ENCODE measurements around the gene CDH4.

CDH4 gene

DNA sequence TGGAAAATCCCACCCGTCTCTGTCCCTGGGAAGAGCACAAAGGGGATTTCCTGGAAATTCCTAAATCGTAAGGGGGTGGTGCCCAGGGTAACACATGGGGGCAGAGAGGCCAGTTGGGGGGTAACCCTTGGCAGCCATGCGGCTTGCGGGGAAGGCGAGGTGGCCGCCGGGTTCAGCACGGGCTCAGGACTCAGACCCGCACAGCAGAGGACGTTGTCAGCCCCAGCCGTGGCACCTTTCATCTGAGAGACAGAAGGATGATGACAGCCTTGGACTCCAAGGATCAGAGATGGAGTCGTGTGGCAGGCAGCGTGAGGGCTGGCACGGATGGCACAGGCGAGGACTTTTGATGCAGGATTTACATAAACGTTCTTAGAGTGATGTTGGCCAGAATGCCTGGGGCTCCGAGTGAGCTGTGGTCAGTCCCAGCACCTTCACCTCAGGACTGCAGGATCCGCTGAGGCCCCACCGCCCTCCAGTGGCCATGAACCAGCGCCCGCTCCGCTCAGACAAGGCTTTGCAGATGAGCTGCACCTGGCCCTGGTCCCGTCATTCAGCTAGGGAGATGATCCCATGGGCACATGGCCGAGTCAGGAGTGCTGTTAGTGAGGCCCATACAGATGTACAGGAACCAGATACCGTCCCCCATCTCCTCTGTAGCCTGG, 623.3 kb downstream of the CDH4 start:
- POLR2A ChIA-PET, result no interaction called here
- CTCF ChIA-PET, result no interaction called here
- TF ChIP-seq, protein P1, sequence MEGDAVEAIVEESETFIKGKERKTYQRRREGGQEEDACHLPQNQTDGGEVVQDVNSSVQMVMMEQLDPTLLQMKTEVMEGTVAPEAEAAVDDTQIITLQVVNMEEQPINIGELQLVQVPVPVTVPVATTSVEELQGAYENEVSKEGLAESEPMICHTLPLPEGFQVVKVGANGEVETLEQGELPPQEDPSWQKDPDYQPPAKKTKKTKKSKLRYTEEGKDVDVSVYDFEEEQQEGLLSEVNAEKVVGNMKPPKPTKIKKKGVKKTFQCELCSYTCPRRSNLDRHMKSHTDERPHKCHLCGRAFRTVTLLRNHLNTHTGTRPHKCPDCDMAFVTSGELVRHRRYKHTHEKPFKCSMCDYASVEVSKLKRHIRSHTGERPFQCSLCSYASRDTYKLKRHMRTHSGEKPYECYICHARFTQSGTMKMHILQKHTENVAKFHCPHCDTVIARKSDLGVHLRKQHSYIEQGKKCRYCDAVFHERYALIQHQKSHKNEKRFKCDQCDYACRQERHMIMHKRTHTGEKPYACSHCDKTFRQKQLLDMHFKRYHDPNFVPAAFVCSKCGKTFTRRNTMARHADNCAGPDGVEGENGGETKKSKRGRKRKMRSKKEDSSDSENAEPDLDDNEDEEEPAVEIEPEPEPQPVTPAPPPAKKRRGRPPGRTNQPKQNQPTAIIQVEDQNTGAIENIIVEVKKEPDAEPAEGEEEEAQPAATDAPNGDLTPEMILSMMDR (IDR thresholded peaks at IDR 0.05; ENCODE audit: control extremely low read depth, extremely low read depth, low read depth, missing control alignments), result no peak
- no peak for DNase-seq (ENCODE audit: extremely low spot score)

DNA sequence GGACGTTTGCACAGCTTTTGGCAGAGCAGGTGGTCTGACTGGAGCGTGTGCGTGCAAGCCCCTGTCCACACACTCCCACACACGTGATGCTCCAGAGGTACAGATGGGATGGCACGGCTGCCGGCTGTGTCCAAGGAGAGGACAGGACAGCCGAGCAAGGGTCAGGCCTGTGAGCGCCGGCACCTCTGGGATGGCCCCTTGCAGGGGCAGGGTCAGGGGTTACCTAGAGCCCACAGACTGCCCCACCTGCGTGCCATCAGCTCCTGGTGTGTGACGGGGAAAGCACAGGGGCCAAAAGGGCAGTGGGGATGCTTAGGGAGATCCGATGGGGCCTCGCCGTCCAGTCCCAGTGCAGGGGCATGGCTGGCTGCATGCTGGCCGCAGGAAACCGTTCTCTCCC, 623.9 kb downstream of the CDH4 start:
- no peak for DNase-seq (ENCODE audit: extremely low spot score)
- CTCF ChIA-PET, result no interaction called here
- TF ChIP-seq, protein P1 (IDR thresholded peaks at IDR 0.05; ENCODE audit: control extremely low read depth, extremely low read depth, low read depth, missing control alignments), result no peak
- POLR2A ChIA-PET, result no interaction called here

DNA sequence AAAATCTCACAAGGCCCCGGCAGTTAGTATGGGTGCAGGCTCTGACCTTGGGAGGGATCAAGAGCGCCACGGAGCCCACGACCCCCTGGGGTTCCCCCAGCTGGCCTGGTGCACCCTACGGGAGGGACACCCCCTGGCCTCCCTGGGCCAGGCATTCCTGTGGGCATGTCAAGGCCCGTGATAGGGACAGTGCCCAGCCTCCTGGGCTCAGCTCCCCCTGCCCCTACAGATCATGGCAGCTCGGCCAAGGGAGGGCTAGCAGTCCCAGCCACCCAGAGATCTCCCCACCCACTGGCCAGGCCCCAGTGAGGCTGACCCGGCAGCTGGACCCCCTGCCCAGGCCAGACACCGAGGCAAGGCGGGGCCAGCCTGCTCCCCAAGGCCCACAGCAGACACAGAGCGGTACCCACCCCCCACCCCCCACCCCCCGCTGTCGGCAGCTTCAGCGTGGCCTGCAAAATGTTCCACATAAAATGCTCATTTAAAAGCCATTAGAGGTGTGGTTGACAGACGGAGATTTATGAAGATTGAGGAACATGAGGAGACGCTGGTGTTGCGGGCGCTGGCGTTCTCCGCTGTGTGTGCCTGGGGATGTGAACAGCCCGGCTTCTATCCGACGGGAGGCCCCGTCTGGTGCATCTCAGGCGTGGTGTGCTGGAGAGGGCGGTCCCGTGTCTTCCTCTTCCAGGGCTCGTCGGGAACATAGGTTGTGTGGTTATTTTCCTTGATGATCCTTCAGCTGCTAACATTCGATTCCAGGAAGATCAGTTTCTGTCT, 625.1 kb downstream of the CDH4 start:
- CTCF ChIA-PET, result no interaction called here
- DNase-seq (ENCODE audit: extremely low spot score), result no peak
- POLR2A ChIA-PET, result no interaction called here
- TF ChIP-seq, protein P1 (IDR thresholded peaks at IDR 0.05; ENCODE audit: control extremely low read depth, extremely low read depth, low read depth, missing control alignments), result no peak

DNA sequence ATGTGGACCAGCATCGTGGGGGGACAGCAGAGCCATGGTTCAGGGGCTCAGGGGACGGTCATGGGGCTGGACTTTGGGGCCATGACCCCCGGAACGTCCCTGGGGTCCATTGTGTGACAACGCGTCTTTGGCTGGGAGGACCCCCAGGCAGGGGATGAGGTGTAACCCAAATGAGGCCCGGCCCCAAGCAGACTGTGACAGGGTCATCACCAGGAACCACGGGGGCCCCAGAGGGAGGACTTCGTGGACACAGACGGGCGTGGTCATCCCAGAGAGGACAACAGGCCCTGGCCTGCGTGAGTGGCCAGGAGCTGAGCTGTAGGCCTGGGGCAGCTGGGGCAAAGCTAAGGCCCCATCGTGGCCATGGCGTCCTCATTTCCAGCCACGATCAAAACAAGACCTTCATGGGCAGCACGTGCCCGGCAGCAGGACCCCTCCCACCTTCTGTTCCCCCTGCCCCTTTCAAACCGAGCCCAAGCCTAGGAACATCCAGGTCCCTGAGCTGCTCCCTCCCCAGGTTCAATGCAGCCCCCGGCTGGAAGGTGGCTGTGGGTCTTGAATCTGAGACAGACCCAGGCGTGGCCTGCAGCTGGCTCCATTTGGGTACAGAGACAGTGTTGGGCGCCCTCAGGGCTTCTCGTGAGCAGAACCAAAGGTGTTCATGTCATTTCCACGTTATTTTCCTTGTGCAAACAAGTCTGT, 625.9 kb downstream of the CDH4 start:
- ChIA-PET POLR2A (no interaction called here), CTCF (no interaction called here)
- no peak for DNase-seq (ENCODE audit: extremely low spot score)
- TF ChIP-seq, protein P1 (IDR thresholded peaks at IDR 0.05; ENCODE audit: control extremely low read depth, extremely low read depth, low read depth, missing control alignments), result no peak

DNA sequence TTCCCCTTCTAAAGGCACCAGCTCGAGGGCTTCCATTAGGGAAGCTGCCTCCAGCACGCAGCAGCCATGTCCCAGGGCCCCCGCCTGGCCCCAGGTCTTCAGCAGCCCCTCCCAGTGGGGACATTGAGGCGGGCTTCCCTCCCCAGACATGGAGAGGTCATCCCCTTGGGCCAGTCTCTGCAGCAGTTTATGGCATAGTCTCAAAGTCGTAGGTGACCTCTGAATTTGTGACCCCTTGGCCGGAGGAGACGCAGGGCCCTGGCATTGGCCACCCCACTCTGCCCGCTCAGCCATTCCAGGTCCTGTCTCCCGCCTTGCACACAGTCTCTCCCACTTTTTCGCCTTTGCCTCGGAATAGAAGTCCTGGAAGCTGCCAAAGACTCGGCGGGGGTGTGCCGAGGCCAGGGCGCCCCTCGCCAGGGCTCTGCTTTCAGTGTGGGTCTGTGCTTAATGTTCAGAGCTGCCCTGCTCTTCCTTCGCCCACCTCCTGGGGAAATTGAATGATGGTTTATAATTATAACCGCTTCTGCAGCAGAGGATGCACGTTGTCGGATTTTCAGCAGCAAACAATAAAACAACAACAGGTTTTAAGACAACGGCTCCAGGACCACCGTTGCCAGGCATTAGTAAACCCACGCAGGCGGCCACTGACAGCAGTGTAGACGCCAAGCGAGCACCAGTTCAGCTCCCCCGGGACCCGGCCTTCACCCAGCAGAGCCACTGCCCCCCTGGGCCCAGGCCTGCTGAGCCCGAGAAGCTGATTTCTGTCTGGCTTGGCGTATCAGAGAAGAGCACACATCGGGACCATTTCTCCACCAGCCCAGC, 626.6 kb downstream of the CDH4 start:
- no peak for DNase-seq (ENCODE audit: extremely low spot score)
- TF ChIP-seq, protein P1 (IDR thresholded peaks at IDR 0.05; ENCODE audit: control extremely low read depth, extremely low read depth, low read depth, missing control alignments), result no peak
- ChIA-PET POLR2A (no interaction called here), CTCF (no interaction called here)

GRCh38 chr20:61879303-61879620, 627.2 kb downstream of the CDH4 start:
- CTCF ChIA-PET, result no interaction called here
- POLR2A ChIA-PET, result no interaction called here
- TF ChIP-seq, protein P1 (IDR thresholded peaks at IDR 0.05; ENCODE audit: control extremely low read depth, extremely low read depth, low read depth, missing control alignments), result no peak
- DNase-seq (ENCODE audit: extremely low spot score), result no peak
